HG02571 (cell line): ENCODE measurements around the gene CMIP.

Source experiments
- ATAC-seq: cut with Tn5 transposase; IDR thresholded peaks from one replicate; pipeline ENCODE4 v1.9.1; 2021; ENCODE audit warnings: mild to moderate bottlenecking, moderate library complexity; ENCODE audit not compliant: unreplicated experiment

The CMIP gene

DNA sequence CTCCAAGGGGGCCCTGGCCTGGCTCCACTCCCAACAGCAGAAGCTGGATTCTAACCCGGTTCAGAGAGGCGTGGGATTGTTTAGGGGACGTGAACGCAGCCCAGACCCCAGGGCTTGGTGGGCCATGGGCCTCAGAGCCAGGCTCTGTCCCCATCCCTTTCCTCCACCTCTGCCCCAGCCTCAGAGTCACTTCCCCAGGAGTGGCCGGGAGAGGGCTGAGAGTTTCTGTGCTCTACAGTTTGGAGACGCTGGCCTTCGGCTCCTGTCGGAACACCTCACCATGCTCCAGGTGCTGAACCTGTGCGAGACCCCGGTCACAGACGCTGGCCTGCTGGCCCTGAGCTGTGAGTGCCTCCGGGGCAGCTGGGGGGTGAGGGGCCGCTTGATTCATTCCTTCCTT, 260.7 kb downstream of the CMIP start:
- ATAC-seq, result no peak

DNA sequence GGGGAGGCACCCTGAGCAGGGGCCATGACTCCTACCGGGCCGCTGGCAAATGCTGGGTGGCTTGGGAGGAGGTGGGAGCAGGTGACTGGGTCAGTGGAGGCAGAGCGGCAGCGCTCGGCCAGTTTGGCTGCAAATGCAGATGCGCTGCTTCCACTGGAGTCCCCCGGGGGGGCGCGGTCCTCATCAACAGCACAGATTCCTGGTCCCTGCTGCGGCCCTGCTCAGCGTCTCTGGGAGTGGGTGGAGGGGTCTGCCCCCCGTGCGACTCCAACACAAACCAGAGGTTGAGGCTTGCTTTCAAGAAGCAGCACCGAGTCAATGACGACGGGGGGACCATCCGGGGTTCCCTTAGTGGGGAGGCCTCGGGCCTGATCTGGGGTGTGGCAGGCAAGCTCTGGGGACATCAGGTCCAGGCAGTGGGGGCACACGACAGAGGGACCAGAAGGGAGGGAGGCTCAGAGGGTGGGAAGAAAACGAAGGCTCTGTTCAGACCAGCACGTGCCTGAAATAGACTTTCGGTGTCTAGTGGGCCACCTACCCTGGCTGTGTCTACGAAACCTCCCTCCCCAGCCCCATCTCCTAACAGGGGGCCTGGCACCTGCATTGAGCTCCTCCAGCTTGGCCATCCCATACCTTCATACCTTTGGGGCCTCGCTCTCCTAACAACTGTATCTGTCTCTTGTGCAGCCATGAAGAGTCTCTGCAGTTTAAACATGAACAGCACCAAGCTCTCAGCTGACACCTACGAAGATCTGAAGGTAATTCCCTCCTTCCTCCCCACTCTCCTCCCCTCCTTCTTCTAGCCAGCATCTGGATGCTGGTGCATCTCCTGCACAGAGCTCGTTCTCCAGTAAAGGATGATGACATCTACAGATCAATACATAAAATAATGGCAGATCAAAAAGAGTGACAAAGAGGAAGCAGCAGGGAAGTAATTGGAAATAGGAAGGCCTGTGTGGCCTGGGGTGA, 262.0 kb downstream of the CMIP start:
- no peak for ATAC-seq

DNA sequence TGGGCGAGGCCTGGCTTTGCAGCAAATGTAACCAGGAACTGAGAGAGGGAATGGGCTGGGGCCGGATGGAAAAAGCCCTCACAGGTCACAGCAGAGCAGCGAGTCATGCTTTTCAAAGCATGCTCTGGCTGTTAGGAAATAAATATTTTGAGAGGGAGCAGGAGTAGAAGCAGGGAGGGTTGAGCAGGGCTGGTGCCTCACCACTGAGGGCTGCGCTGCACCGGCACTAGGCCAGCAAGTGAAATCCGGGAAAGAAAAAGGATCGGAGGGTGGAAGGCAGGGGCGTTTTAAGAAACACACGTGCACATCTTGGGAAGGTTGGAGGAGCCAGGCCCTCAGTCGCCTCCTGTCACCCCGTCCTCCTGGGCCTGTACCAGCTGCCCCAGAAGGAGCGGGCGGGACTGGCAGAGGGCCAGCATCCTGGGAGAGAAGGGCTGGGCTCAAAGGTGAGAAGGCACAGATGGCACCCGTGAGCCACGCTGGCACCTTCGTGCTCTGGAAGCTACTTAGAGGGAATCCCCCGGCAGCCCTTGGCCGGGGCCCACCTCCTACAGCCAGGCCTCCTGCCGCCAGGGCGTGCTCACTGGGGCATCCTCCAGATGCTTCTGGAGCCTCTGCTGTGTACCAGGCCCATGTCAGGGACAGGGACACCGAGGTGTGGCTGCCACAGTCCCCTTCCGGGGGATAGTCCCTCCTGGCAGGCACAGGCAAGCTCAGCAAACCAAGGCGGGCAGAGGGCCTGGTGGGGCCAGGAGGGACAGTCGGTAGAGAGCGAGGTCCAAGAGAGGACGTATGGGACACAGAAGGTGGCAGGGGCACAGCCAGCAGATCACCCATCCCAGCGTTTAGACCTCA, 263.0 kb downstream of the CMIP start:
- ATAC-seq, result no peak

DNA sequence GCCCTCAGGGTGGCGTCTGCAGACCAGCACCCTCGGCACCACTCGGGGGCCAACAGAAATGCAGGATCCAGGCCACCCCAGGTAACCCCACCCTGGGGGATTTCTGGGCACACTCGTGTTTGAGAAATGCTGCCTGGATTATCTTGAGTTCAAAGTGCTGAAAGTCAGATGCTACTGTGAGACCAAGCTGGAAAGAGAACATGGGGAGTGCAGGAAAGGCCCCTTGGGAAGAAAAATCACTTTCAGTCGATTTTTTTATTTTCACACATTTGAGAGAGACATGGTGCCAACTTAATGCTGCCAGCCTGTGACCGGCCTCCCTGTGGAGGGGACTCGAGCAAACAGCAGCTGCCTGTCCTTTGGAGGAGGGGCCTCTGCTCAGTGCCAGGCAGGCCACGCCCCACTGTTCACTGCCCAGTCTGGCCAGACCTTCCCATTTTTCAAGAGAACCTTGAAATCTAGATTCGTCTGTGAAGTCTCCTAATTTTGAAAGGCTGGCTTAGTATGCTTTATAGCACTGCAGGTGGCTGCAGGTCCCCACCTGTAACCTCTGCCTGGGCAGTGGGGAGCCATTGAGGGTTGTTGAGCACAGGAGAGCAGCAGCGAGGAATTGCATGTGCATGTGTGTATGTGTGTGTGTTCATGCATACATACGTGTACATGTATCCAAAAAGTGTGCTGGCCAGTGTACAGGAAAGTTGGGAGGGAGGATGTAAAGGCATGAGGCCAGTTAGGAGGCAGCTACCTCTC, 263.8 kb downstream of the CMIP start:
- no peak for ATAC-seq

DNA sequence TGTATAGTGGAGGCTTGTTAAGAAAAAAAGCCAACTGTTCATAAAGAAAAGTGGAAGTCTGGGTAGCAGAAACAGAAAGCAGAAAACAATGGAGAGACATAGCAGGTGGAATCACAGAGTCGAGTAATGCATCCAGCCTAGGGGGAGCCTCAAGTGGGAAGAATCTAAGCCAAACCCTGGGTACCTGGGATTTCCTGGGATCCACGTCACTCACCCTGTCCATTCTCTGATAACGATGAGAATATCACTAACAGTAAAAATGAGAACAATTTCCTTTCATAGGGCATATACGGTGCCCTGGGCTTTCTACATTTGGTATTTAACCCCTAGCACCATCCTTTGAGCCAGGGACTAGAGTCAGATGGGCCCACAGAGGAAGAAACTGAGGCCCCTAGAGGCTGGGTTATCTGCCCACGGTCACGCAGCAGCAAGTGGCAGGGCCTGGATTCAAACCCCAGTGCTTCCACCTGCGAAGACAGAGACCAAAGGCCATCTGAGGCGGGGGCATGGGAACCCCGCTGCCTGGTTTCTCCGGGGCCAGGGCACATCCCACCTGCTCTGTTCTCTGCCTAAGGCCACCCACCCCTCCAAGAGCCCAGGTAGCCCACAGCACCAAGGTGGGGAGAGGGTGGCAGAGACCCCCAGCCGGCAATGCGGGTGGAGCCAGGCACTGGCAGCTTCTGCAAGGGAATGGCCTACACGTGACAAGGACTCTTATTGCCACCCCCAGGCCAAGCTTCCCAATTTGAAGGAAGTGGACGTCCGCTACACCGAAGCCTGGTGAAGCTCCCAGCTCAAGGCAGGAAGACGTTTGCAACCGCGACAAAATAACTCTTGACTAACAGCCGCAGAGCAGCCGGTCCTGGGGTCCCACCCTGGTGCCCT, 264.6 kb downstream of the CMIP start:
- no peak for ATAC-seq

DNA sequence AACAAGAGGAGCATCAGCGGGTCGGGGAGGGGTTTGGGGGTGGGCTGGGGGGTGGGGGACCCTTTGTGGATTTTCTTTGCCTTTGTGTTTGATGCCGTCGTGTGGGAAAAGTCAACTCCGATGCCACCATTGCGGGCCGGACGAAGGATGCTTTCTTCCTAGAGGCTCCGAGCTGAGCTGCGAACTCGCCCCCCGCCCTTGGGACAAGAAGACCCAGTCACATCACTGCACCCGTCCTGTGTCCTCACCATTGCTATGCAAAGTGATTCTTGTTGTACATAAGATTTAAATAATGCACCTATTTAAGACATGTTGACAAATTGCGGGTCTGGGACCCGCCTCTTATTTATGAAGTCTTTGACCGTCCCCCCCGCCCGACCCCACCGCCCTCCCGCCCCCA, 265.4 kb downstream of the CMIP start:
- no peak for ATAC-seq

DNA sequence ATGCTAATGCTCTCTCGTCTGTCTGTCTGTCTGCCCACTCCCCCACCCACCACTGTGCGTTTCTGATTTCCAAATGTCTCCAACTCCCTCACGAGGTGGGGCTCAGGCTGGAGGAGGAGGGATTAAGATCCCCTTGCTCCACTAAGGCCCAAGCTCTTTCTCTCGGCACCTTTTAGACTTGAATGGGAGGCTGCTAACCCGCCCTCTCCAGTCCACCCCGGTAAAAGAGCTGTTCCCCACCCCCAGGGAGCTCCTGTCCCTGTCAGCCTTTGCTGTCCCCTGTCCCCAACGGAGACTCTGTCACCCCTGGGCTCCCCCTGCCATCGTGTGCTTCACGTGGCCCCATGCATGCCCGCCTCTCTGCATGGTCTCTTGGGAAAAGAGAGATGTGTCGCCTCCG, 266.0 kb downstream of the CMIP start:
- ATAC-seq, result no peak

DNA sequence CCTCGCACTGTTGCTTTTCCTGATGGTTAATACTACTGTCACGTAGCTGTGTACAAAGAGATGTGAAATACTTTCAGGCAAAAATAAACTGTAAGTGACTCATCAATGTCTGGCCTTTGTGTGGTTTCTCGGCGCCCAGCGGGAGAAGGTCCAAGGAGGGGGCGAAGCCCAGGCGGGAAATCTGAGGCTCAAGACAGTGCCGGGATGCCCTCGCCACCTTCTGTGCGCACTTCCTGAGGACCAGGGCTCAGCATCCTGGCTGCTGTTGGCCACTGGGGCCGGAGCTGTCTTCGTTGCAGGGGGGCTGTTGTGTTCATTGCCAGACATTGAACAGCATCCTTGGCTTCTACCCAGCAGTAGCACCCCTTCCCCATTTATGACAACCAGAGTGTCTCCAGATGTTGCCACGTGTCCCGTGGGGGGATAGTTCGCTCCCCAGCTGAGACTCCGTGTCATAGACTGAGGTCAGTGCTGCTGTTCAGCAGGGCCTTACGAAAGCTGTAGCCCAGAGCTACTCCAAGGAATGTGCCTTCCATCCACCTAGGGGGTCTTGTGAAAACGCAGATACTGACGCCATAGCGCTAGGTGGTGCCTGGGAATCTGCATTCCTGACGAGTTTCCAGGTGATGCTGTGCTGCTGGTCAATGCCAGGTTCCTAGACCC, 267.2 kb downstream of the CMIP start:
- no peak for ATAC-seq

DNA sequence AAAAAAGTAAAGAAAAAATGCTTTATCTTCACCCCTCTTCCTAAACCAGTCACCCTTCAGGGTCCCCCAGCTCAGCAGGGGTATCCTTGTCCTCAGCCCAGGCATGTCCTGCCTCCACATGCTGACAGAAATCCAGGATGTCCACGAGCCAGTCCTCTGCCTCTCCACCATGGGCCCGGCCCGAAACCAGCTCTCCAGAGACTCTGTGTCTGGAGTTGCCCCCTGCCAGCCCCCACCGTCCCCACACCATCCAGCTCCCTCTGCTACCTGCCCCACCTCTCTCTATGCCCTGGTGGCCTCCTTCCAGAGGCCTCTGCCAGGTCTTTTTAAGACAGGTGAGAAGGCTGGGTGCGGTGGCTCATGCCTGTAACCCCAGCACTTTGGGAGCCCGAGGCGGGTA, 268.1 kb downstream of the CMIP start:
- no peak for ATAC-seq

DNA sequence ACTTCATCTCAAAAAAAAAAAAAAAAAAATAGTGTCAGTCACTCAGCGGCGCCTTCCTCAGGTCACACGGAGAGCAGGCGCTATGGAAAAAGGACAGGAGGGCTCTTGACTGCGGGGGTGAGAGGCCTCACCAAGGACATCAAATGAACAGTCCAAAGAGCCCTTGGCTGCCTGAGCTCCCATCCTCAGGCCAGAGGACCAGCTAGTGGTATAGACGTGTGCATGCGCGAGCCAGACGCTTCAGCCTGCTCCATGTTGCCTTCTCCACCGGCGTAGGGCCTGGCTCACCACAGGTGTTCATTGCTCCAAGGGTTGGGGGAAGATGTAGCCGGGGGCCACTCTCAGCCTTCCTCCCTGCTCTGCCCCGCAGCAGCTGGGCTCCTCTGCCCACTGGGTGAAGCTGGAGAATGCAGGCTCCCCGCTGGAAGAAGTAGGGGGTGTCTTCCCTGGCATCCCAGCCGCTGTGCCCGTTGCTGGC, 268.7 kb downstream of the CMIP start:
- ATAC-seq, result no peak

DNA sequence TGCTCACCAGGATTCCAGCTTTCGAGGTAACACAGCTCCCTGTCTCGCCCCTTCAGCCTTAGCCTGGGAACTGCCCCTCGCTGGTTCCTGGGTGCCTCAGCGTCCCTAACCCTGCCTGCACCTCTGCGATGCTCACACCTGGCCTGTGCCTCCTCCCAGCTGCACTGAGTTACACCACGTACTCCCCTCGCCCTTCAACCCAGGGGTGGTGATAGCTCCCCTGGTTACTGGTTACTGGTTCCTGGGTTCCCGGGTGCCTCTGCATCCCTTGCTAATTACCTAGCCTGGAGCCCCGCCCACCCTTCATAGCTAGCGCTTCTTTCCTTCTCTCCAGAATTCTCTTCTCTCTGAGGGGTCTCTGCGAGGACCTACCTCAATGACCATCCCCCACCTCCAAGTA, 269.2 kb downstream of the CMIP start:
- ATAC-seq, result no peak

DNA sequence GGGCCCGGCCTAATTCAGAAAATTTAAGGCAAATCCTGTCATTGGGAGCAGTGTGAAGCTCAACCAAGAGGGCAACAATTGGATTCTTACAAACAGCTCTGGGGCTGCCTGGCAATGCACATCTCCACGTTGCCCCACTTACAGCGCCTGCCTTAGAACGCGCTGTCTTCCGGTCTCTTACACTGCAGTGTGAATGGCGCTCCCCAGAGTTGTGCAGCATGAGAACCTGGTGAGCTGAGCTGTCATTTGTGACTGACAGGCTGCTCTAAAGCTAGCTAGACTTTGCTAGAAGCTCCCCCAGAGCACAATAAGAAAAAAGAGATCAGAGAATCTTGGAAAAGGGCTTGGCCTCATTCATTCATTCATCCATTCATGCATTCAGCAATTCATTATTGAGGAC, 270.0 kb downstream of the CMIP start:
- no peak for ATAC-seq

DNA sequence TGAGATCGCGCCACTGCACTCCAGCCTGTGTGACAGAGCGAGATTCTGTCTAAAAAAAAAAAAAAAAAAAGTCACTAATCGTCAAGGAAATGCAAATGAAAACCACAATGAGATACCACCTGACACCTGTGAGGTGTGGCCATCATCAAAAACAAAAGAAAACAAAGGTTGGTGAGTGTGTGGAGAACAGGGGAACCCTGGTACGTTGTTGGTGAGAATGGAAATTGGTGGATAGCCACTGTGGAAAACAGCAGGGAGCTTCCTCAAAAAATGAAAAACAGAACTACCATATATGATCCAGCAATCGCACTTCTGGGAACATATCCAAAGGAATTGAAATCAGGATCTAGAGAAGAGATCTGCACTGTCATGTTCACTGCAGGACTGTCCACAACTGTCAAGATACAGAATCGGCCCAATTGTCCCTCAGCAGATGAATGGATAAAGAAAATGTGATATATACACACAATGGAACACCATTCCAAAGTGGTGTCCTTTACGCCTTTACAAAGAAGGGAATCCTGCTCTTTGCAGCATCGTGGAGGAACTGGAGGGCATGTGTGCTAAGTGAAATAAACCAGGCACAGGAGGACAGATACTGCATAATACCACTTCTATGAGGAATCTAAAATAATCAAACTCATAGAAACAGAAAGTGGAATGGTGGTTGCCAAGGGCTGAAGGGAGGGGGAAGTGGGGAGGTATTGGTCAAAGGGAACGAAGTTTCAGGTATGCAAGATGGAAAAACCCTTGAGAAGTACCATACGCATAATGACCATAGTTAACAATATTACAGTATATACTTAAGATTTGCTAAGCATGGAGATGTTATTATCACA, 271.0 kb downstream of the CMIP start:
- ATAC-seq, result peak; percentile 47

DNA sequence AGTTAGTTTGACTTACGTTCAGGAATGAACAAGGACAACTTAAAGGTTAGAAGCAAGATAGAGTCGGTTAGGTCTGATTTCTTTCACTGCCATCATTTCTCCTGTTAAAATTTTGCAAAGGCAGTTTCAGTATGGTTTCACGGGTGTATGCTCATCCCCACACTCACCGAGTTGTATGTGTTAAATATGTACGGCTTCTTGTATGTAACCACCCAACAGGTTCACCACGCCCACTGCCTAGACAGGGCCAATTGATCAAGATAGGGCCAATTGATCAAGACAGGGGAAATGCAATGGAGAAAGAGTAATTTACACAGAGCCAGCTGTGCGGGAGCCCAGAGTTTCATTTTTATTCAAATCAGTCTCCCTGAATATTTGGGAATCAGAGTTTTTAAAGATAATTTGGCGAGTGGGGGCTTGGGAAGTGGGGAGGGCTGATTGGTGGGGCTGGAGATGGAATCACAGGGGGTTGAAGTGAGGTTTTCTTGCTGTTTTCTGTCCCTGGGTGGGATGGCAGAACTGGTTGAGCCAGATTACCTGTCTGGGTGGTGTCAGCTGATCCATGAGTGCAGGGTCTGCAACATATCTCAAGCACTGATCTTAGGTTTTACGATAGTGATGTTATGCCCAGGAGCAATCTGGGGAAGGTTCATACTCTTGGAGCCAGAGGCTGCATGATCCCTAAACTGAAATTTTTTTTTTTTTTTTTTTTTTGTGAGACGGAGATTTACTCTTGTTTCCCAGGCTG, 272.0 kb downstream of the CMIP start:
- peak; percentile 47 for ATAC-seq

DNA sequence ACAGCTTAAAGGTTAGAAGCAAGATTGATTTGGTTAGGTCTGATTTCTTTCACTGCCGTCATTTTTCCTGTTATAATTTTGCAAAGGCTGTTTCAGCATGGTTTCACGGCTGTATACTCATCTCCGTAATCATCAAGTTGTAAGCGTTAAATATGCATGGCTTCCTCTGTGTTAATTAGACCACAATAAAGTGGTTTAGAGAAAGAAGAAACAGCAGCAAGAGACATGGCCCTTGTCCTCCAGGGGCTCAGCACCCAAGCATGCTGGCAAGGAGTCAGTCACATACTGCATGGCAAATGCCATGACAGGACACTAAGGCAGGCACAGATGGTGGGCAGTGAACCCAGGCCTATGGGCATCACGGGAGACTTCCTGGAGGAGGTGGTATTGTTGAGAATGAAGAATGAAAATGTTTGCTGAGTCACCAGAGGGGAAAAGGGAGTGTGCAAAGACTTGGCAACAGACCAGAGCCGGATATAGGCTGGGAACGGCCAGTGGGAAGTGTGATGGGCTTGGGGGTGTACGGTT, 273.1 kb downstream of the CMIP start:
- no peak for ATAC-seq

DNA sequence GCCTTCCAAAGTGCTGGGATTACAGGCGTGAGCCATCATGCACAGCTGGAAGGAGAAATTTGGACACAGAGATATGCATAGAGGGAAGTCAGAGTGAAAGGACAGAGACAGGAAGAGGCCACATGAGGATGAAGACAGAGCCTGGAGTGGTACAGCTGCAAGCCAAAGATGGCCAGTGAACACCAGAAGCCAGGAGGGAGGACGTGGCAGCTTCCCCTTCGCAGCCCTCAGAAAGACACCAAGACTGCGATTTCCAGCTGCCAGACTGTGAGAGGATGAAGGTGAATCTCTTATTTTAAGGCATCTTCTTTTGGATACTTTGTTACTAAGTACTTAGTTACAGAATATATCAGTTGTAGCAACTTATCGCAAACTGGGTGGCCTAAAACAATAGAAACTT, 274.0 kb downstream of the CMIP start:
- ATAC-seq, result no peak

DNA sequence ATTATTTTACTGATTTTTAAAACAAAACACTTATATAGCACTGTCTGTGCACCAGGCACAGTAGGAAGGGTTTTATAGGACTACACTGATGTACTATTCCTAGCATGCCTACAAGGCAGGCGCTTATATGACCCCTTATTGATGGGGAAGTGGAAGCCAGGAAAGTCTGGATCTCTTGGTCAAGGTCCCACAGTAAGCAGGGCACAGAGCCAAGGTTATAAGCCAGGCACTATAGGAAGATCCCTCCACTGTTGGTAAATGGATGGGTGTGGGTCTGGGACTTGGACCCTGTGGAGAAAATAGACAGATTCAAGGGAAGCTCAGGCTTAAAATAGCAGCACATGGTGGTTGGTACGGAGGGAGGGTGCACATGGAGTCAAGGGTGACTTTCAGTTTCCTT, 275.4 kb downstream of the CMIP start:
- ATAC-seq, result no peak
